Neuronal stem cell (in vitro differentiated cells): ENCODE data around the gene TGFBR1.

Source experiments
- DNase-seq: peaks from one replicate; pipeline ENCODE4 v3.0.0-alpha.2; 2013; ENCODE audit warnings: low spot score
- H2AFZ ChIP-seq: one replicate; pipeline ENCODE4 v1.6.1; 2013; ENCODE audit warnings: mild to moderate bottlenecking, low read length, inconsistent platforms
- H2AK5ac ChIP-seq: 2 replicates; pipeline ENCODE4 v1.6.1; 2013; ENCODE audit warnings: low read depth, mild to moderate bottlenecking, inconsistent platforms, low read length, moderate library complexity, mixed read lengths
- H2BK120ac ChIP-seq: 2 replicates; pipeline ENCODE4 v1.6.1; 2013; ENCODE audit warnings: low read depth, mild to moderate bottlenecking, inconsistent platforms, low read length, moderate library complexity, mixed read lengths
- H2BK12ac ChIP-seq: one replicate; pipeline ENCODE4 v1.6.1; 2013; ENCODE audit warnings: low read length, inconsistent platforms
- H2BK15ac ChIP-seq: 2 replicates; pipeline ENCODE4 v1.6.1; 2013; ENCODE audit warnings: mild to moderate bottlenecking, low read length, inconsistent platforms, mixed read lengths
- H2BK5ac ChIP-seq: one replicate; pipeline ENCODE4 v1.6.1; 2013; ENCODE audit warnings: inconsistent platforms, mild to moderate bottlenecking, low read length, moderate library complexity
- H3K14ac ChIP-seq: one replicate; pipeline ENCODE4 v1.6.1; 2013; ENCODE audit warnings: low read length, inconsistent platforms
- H3K18ac ChIP-seq: 2 replicates; pipeline ENCODE4 v1.6.1; 2013; ENCODE audit warnings: low read length, inconsistent platforms
- H3K23ac ChIP-seq: 2 replicates; pipeline ENCODE4 v1.6.1; 2013; ENCODE audit warnings: low read depth, mild to moderate bottlenecking, mixed read lengths, low read length, inconsistent platforms; ENCODE audit not compliant: poor library complexity
- H3K27ac ChIP-seq: replicated peaks from 3 replicates; pipeline ENCODE4 v1.5.1; 2013; ENCODE audit warnings: low read length, inconsistent platforms
- H3K27me3 ChIP-seq, 3 experiments: 2 replicates each; pipeline ENCODE4 v1.6.1; 2013; ENCODE audit warnings: low read length in 3 of 3, mild to moderate bottlenecking in 2 of 3, inconsistent platforms in 1 of 3, low read depth in 1 of 3, mixed read lengths in 1 of 3, moderate library complexity in 1 of 3; ENCODE audit not compliant: control insufficient read depth in 3 of 3, insufficient read depth in 3 of 3
- H3K36me3 ChIP-seq, 2 donors: replicated peaks in 1 of 2; 2 replicates each; pipeline ENCODE4 v1.6.1; 2013; ENCODE audit warnings: low read length in 2 of 2; ENCODE audit not compliant: control insufficient read depth in 2 of 2, insufficient read depth in 2 of 2
- H3K4ac ChIP-seq: 2 replicates; pipeline ENCODE4 v1.6.1; 2013; ENCODE audit warnings: inconsistent platforms, mild to moderate bottlenecking, low read length, moderate library complexity
- H3K4me1 ChIP-seq, 2 donors: 1 replicate in 1 of 2; 2 replicates in 1 of 2; pipeline ENCODE4 v1.6.1; 2013; ENCODE audit warnings: low read length in 2 of 2, low read depth in 1 of 2; ENCODE audit not compliant: control insufficient read depth in 2 of 2, insufficient read depth in 1 of 2
- H3K4me2 ChIP-seq: one replicate; pipeline ENCODE4 v1.6.1; 2013; ENCODE audit warnings: mild to moderate bottlenecking, low read length, inconsistent platforms; ENCODE audit not compliant: insufficient read depth, poor library complexity, severe bottlenecking
- H3K4me3 ChIP-seq, 2 donors: 2 replicates each; pipeline ENCODE4 v1.5.1; 2013; ENCODE audit warnings: low read length in 2 of 2, mild to moderate bottlenecking in 2 of 2, inconsistent platforms in 1 of 2, moderate library complexity in 1 of 2
- H3K79me1 ChIP-seq: one replicate; pipeline ENCODE4 v1.6.1; 2013; ENCODE audit warnings: low read depth, mild to moderate bottlenecking, inconsistent platforms, low read length, moderate library complexity
- H3K9ac ChIP-seq: one replicate; pipeline ENCODE4 v1.6.1; 2013; ENCODE audit warnings: mild to moderate bottlenecking, low read depth, low read length, inconsistent platforms; ENCODE audit not compliant: poor library complexity
- H3K9me3 ChIP-seq, 2 donors: replicated peaks in 1 of 2; 2 replicates each; pipeline versions ENCODE3 to v1.6.1; 2013; ENCODE audit warnings: low read length in 2 of 2, mild to moderate bottlenecking in 2 of 2, inconsistent platforms in 1 of 2, low read depth in 1 of 2, mixed read lengths in 1 of 2, moderate library complexity in 1 of 2; ENCODE audit not compliant: control insufficient read depth in 2 of 2, insufficient read depth in 1 of 2
- H4K8ac ChIP-seq: one replicate; pipeline ENCODE4 v1.6.1; 2013; ENCODE audit warnings: low read depth, mild to moderate bottlenecking, inconsistent platforms, low read length, moderate library complexity
- H4K91ac ChIP-seq: one replicate; pipeline ENCODE4 v1.6.1; 2013; ENCODE audit warnings: low read length, low read depth, mild to moderate bottlenecking, inconsistent platforms; ENCODE audit not compliant: poor library complexity
- WGBS, 2 donors: extraction: QIAGEN DNeasy Blood & Tissue Kit; methylation state at CpG; one replicate each; pipeline ENCODE4 v1.1.7; 2013; ENCODE audit warnings: missing lambda C conversion rate in 2 of 2, mixed read lengths in 1 of 2; ENCODE audit not compliant: insufficient read length in 2 of 2, insufficient replicate concordance in 1 of 2; ENCODE audit errors: extremely low coverage in 2 of 2; 5-methylcytosine and 5-hydroxymethylcytosine counted together

Gene TGFBR1

DNA sequence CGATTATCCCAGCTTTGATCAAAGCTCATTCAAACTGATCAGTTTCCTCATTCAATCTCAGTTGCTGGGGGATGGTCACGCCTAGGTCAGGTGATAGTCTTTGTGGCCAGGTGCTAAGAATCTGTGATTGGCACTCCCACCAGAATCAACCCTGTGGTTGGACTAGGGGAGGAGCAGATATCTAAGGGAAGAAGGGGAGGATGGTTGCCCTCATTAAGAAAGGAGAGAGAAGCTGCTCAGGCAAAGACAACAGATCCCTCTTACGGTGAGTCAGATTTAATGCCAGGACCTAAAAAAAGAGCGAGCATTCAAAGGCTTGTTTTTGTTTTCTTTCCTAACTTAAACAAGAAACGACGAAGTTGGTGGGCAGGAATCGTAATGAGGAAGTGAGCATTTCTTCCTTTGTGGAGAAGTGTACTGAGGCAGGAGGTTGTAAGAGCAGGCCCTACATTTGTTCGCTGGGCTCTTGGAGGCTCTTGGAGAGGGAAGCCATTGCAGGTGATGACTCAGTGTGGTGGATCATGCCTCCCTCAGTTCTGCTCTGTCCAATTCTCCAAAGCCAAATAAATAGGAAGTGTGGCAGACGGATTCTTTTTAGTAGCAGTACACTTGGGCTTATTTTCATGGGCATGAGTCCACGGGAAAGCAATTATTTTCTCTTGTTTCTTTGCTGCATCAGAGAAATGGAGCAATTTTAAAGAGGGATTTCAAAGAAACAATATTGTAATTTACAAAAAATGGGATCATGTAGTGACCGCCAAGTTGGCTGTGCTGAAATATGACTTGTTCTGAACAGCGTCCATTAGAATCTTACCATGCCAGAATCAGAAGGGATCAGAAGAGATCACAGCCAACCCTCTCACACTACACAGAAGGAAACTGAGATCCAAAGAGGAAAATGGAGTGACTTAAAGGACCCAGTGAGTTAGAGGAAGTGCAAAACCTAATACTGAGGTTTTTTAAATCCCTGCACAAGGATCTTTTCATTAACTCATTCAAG lies 18.7 kb upstream of the TGFBR1 start:
- WGBS, 2 donors = no CpG with 5 or more reads among the region's 12 CpGs
- no peak overlapping the region for H3K27ac ChIP-seq
- peaks cover 2 to 5% of the 10 kb centered on the region in 2 donors for H3K9me3 ChIP-seq

DNA sequence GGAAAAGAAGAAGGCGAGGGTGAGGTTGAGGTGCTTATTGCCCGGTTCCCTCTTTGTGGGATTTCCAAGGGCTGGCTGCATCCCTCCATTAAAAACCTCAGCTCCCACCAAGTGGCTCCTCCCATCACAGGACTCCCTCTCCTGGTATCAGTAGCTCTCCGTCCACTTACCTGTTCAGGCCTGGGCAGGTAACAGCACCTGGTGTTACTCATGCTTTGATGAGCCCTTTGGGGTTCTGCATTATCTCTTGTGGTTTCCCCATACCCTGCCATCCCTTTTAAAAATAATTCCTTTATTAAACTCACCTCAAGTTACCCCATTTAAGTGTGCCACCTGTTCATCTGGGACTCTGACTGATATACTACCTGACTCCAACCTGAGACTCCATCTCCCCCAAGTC lies 17.5 kb upstream of the TGFBR1 start:
- no peak overlapping the region for H3K9ac ChIP-seq
- no peak overlapping the region for H3K18ac ChIP-seq
- peaks cover 2 to 5% of the 10 kb centered on the region in 2 donors for H3K9me3 ChIP-seq
- no peak for DNase-seq
- H2BK15ac ChIP-seq = no peak overlapping the region
- no peak overlapping the region for H2BK12ac ChIP-seq
- H3K27ac ChIP-seq = no peak overlapping the region
- no peaks in the 10 kb centered on the region for H3K36me3 ChIP-seq
- no peak overlapping the region for H4K91ac ChIP-seq
- H3K4me1 ChIP-seq = no peaks in the 10 kb centered on the region
- no peak overlapping the region for H3K14ac ChIP-seq
- H4K8ac ChIP-seq = no peak overlapping the region
- no peaks in the 10 kb centered on the region for H3K79me1 ChIP-seq
- H3K4ac ChIP-seq = no peak overlapping the region
- no peak overlapping the region for H2AFZ ChIP-seq
- H2BK120ac ChIP-seq = no peak overlapping the region
- peaks cover 0 to 7% (median 0%) of the 10 kb centered on the region in 3 experiments for H3K27me3 ChIP-seq
- no CpG with 5 or more reads among the region's 3 CpGs for WGBS, 2 donors
- H3K23ac ChIP-seq = no peak overlapping the region
- no peak overlapping the region for H3K4me3 ChIP-seq
- no peak overlapping the region for H3K4me2 ChIP-seq
- no peak overlapping the region for H2AK5ac ChIP-seq
- no peak overlapping the region for H2BK5ac ChIP-seq

More for the DNA sequence above, 18.7 kb upstream of the TGFBR1 start:
- no peak overlapping the region for H3K4ac ChIP-seq
- H2AFZ ChIP-seq = no peak overlapping the region
- H3K4me2 ChIP-seq = no peak overlapping the region
- H3K18ac ChIP-seq = no peak overlapping the region
- no peak overlapping the region for H3K9ac ChIP-seq
- no peak overlapping the region for H2AK5ac ChIP-seq
- peaks cover 0 to 7% (median 0%) of the 10 kb centered on the region in 3 experiments for H3K27me3 ChIP-seq
- H2BK120ac ChIP-seq = no peak overlapping the region
- H4K8ac ChIP-seq = no peak overlapping the region
- H2BK12ac ChIP-seq = no peak overlapping the region
- DNase-seq = no peak
- no peak overlapping the region for H4K91ac ChIP-seq
- H3K4me1 ChIP-seq = no peaks in the 10 kb centered on the region
- no peak overlapping the region for H3K4me3 ChIP-seq
- H3K14ac ChIP-seq = no peak overlapping the region
- no peaks in the 10 kb centered on the region for H3K79me1 ChIP-seq
- H2BK5ac ChIP-seq = no peak overlapping the region
- H3K36me3 ChIP-seq = no peaks in the 10 kb centered on the region
- no peak overlapping the region for H3K23ac ChIP-seq
- H2BK15ac ChIP-seq = no peak overlapping the region

DNA sequence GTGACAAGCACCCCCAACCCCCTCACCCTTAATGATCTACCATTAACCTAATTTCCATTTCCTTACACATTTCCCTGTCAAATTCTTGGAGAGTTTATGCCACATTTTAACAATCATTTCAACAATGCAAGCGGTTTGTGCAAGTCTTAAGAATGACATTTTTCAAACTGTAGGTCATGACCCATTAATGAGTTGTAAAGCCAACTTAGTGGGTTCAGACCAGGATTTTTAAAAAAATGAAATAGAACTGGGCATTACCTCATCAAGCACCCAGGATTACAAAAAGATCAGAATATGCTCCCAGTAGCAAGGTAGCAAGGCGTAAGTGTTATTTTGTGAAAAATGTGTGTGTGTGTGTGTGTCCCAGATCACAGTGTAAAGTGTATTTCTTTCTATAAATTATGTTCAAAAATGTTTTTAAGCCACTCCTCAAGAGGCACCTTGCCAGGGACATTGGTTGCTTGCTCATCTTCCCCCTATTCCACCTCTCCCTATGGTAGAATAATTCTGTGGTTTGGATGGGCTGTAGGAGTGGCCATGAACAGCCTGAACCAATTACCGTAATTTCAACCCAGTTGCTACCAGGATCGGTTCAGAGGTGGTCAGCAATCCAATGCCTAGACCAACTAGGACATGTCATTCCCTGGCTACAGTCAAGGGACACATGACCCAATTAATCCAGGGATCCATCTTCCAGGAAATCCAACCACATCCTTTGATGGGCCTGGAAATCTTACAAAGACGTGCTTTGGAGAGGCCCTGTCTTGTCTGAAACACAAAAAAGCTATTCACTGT lies 14.4 kb upstream of the TGFBR1 start:
- no CpG with 5 or more reads among the region's 5 CpGs for WGBS, 2 donors
- no peak overlapping the region for H4K91ac ChIP-seq

More for the DNA sequence above, 14.4 kb upstream of the TGFBR1 start:
- H3K4me2 ChIP-seq = no peak overlapping the region
- H3K14ac ChIP-seq = no peak overlapping the region
- H3K9me3 ChIP-seq = peaks cover 2 to 5% of the 10 kb centered on the region in 2 donors
- peaks cover 0 to under 1% of the 10 kb centered on the region in 2 donors for H3K4me1 ChIP-seq
- H3K27me3 ChIP-seq = peaks cover 0 to 3% (median 0%) of the 10 kb centered on the region in 3 experiments
- no peak overlapping the region for H3K27ac ChIP-seq
- no peak overlapping the region for H3K4ac ChIP-seq
- no peak overlapping the region for H2BK5ac ChIP-seq
- H2AK5ac ChIP-seq = no peak overlapping the region
- no peak overlapping the region for H2AFZ ChIP-seq
- H3K18ac ChIP-seq = no peak overlapping the region
- H2BK12ac ChIP-seq = no peak overlapping the region
- H2BK120ac ChIP-seq = no peak overlapping the region
- H3K4me3 ChIP-seq = no peak overlapping the region
- no peak overlapping the region for H3K23ac ChIP-seq
- no peak overlapping the region for H4K8ac ChIP-seq
- no peak for DNase-seq
- H2BK15ac ChIP-seq = no peak overlapping the region
- H3K79me1 ChIP-seq = no peaks in the 10 kb centered on the region
- no peaks in the 10 kb centered on the region for H3K36me3 ChIP-seq
- no peak overlapping the region for H3K9ac ChIP-seq
